ENCODE data around the gene OR5AU1.

The OR5AU1 gene

DNA sequence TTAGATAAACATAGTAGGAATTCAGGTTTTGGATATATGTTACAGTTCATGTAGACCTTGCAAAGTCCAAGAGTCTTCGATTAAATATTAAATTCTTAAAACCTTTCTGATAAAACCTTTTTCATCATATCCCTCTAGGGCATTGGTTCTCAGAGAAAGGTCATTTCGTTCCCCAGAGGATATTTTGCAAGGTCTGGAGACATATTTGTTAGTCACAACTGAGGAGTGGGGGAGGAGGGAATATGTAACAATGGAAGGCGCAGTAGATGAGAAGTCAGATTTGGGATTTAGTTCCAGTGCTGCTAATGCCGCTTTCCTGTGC is 49.7 kb downstream of the OR5AU1 start:
- no peak for DNase-seq

DNA sequence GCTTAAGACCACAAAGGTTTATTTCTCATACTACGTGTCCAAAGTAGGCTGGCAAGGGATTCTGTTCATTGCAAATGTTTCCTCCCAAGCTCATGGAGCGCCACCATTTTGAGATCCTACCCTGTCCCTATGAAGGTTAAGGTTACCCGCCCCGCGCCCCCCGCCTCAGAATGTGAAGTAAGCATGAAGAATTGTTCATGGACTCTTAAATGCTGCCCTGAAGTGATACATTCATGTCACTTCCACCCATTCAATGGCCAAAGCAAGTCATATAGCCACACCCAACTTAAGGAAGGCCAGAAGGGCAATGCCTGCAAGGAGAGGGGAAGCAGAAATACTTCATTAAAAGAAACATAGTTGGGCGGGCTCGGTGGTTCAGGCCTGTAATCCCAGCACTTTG is 50.8 kb downstream of the OR5AU1 start:
- DNase-seq = no peak
